Ovary (tissue), 9 donors: Measurements from ENCODE around the gene SMARCAL1. TPM values are rescaled to one million over a fixed set of nuclear protein-coding genes. Genes with fewer than 3 reads are reported as not detected.
A peak's percentile ranks its signal among the peaks of the same experiment; 100 is the strongest.

Source experiments
- DNase-seq, 5 donors: peaks; one replicate each; pipeline ENCODE4 v3.0.0-alpha.2; 2019 to 2020
- H3K27ac ChIP-seq, 2 donors: fragments of 200-600 bp; one replicate each; pipeline versions ENCODE4 v1.5.1 to v1.8.0; 2019 to 2022
- H3K27me3 ChIP-seq: fragments of 200-600 bp; one replicate; pipeline ENCODE4 v1.8.0; 2022
- H3K36me3 ChIP-seq: fragments of 200-600 bp; sonication (generic); one replicate; pipeline ENCODE4 v1.5.1; 2019
- H3K4me1 ChIP-seq: one replicate; pipeline ENCODE4 v1.8.1; 2013; ENCODE audit warnings: mild to moderate bottlenecking, moderate library complexity; ENCODE audit not compliant: insufficient read depth
- H3K4me3 ChIP-seq: fragments of 200-600 bp; sonication (generic); one replicate; pipeline ENCODE4 v1.5.1; 2017
- H3K9me3 ChIP-seq, 2 donors: fragments of 200-600 bp in 1 of 2; sonication (generic) in 1 of 2; one replicate each; pipeline versions ENCODE4 v1.5.1 to v1.8.1; 2013 to 2019; ENCODE audit warnings: mild to moderate bottlenecking in 1 of 2, moderate library complexity in 1 of 2
- CTCF ChIP-seq, 3 donors: fragments of 450-650 bp in 2 of 3; fragments of 200-600 bp in 1 of 3; IDR thresholded peaks; one replicate each; pipeline versions ENCODE4 v1.5.1 to v1.8.0; 2016 to 2022; ENCODE audit warnings: antibody characterized with exemption in 3 of 3, mild to moderate bottlenecking in 1 of 3
- EP300 ChIP-seq: sonication (generic); formaldehyde crosslinking; IDR thresholded peaks from one replicate; pipeline ENCODE4 v1.6.1; 2017; ENCODE audit warnings: antibody characterized with exemption
- POLR2A ChIP-seq: fragments of 450-650 bp; IDR thresholded peaks from one replicate; pipeline ENCODE4 v1.6.1; 2017; ENCODE audit warnings: antibody characterized with exemption, mild to moderate bottlenecking, moderate library complexity
- WGBS, 3 donors: extraction: QIAGEN DNeasy Blood & Tissue Kit in 1 of 3; methylation state at CpG; one replicate each; pipeline versions ENCODE4 v1.1.5 to v1.1.7; 2013 to 2017; 5-methylcytosine and 5-hydroxymethylcytosine counted together
- intact Hi-C, 4 donors: fragments of 100-400 bp; cut with DNase I; formaldehyde crosslinking; loops; one replicate each; pipeline versions ENCODE4 v1.11.0 to v1.15.1; 2022 to 2023
- polyA plus RNA-seq, 2 donors: library from polyadenylated mRNA; stranded (reverse); fragments of 200-250 nt in 1 of 2; fragments of 350-450 nt in 1 of 2; fragmentation: Illumina TruSeq in 1 of 2; extraction: RNeasy Lipid Tissue Mini Kit (QIAGEN cat#74804) in 1 of 2; gene quantifications; one replicate each; pipeline ENCODE4 v1.2.3, GENCODE V29; 2013 to 2014
- total RNA-seq, 7 donors: library from RNA; depleted of rRNA in 2 of 7; stranded (reverse); fragments of >200 nt in 2 of 7; fragmentation: NEBNext Ultra II Directional in 3 of 7; extraction: Animal tissue kit (Norgen Biotek cat#: 25700) in 3 of 7; gene quantifications; one replicate each; pipeline versions ENCODE4 v1.1.0 to v1.2.4, GENCODE V29; 2016 to 2023
- donor health status: DM: no; HTN: no; CAD: no; lungs with moderate emphysema.
- donor health status: DM: no; HTN: no; CAD: no.
- donor health status: Bipolar disorder and iron deficiency.
- donor health status: DM: yes; HTN: yes; CAD: no.
- donor health status: DM: no; HTN: no; CAD: no.
- donor health status: DM: yes; HTN: yes; CAD: no.

Gene SMARCAL1
- total and polyA plus RNA-seq, 9 donors = 11.1 to 29.1 (median 20.9) TPM

DNA sequence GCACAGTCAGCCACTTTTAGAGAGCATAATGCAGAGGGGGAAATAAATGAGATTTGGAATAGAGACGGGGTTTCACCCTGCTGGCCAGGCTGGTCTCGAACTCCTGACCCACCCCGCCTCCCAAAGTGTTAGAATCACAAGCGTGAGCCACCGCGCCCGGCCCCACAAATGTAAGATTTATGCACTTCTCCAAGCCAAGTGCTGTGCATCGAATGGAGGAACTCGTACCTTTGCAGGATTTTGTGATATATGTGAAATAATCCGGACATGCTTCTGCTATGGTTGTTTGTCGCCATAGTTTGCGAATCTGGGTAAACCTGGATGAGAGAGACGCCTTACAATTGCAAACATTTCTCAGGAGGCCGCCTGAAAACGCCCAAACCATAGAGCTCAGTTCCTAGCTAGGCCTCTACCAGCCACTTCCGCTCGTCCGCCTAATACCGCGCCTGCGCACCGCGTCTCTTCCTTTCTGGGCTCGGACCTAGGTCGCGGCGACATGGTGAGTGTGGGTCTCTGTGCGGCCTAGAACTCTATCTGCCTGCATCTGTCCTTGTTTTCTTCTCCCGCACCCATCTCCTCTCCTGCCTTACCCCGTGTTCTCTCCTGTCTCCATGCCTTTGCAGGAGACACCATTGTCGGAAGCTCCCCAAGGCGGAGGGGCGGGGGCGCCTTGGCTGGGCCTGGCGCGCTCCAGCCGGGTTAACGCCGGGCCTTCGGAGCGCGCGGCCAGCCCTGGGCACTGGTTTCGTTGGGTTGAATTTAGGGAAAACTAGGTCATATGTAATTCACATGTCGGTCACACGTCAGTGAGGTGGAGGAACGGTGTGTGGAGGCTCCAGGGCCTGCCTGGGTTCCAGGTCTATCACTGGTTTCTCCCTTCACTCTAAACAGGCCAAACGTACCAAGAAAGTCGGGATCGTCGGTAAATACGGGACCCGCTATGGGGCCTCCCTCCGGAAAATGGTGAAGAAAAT is 86.4 kb downstream of the SMARCAL1 start, which contains the start of gene RPL37A:
RPL37A (plus strand) TSS at position 466 of the 974 bp plus-strand sequence; CDS start at position 497, 31 bp downstream.
- intact Hi-C loops = no loop called here
- Histone ChIP-seq H3K9me3 (no peaks in the 10 kb centered on the region), H3K27ac (peak within 1 kb of the TSS; percentile 54 to 61), H3K4me1 (peaks cover 1% of the 10 kb centered on the region), H3K4me3 (peak within 1 kb of the TSS; percentile 65), H3K36me3 (no peaks in the 10 kb centered on the region), H3K27me3 (no peaks in the 10 kb centered on the region)
- 0 to 1% (median 0%) methylated on average over 54 of the region's 54 CpGs for WGBS, 3 donors
- TF ChIP-seq EP300 (no peak), POLR2A (peak; percentile 93), CTCF (IDR thresholded peaks at IDR 0.05) (peak in 1 of 3 donors; percentile 27)
- peak; percentile 90 to 95 (median 92) for DNase-seq

- intact Hi-C loops = no loop called here
- WGBS, 3 donors = 7 to 14% (median 11%) methylated on average over 6 of the region's 6 CpGs
- H3K27me3 ChIP-seq = no peaks in the 10 kb centered on the region
- H3K27ac ChIP-seq = peak overlapping the region in 1 of 2 donors; percentile 61
- TF ChIP-seq CTCF (IDR thresholded peaks at IDR 0.05) = no peak
- no peak for TF ChIP-seq EP300
- TF ChIP-seq POLR2A = no peak
- H3K4me1 ChIP-seq = peaks cover 1% of the 10 kb centered on the region
- no peaks in the 10 kb centered on the region for H3K9me3 ChIP-seq
- H3K4me3 ChIP-seq = peak overlapping the region; percentile 65
- DNase-seq = no peak
- H3K36me3 ChIP-seq = no peaks in the 10 kb centered on the region
These were observed 87.4 kb downstream of the SMARCAL1 start for GRCh38 chr2:216499641-216500218.

GRCh38 chr2:216500572-216500971 is 88.3 kb downstream of the SMARCAL1 start:
- no peaks in the 10 kb centered on the region for H3K9me3 ChIP-seq
- whole genome bisulfite sequencing, 3 donors = 88 to 92% (median 89%) methylated on average over 2 of the region's 2 CpGs
- no peak overlapping the region for H3K27ac ChIP-seq
- DNase-seq = no peak
- no peak for TF ChIP-seq EP300
- TF ChIP-seq POLR2A = no peak
- TF ChIP-seq CTCF (IDR thresholded peaks at IDR 0.05) = no peak
- intact Hi-C loops = no loop called here
- H3K36me3 ChIP-seq = no peaks in the 10 kb centered on the region
- peaks cover 1% of the 10 kb centered on the region for H3K4me1 ChIP-seq
- H3K27me3 ChIP-seq = no peaks in the 10 kb centered on the region
- no peak overlapping the region for H3K4me3 ChIP-seq

DNA sequence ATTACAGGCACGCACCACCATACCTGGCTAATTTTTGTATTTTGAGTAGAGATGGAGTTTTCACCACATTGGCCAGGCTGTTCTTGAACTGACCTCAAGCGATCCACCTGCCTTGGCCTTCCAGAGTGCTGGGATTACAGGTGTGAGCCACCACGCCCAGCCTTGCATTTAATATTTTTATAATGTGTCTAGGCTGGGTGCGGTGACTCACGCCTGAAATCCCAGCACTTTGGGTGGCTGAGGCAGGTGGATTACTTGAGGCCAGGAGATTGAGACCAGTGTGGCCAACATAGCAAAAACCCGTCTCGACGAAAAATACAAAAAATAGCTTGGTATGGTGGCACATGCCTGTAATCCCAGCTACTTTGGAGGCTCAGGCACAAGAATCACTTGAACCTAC is 89.6 kb downstream of the SMARCAL1 start:
- 87 to 91% (median 89%) methylated on average over 8 of the region's 8 CpGs for WGBS, 3 donors
- Histone ChIP-seq H3K4me1 (peaks cover 1% of the 10 kb centered on the region), H3K4me3 (no peak overlapping the region), H3K27ac (no peak overlapping the region), H3K9me3 (no peaks in the 10 kb centered on the region), H3K27me3 (no peaks in the 10 kb centered on the region), H3K36me3 (no peaks in the 10 kb centered on the region)
- intact Hi-C loops = no loop called here
- TF ChIP-seq POLR2A (no peak), EP300 (no peak), CTCF (IDR thresholded peaks at IDR 0.05) (no peak)
- DNase-seq = no peak
